ENCODE data around the gene SIRT3. TPM values are rescaled to one million over a fixed set of nuclear protein-coding genes. Genes with fewer than 3 reads are reported as not detected.
"Not testable (repeated sequence)": the region's sequence is repeated elsewhere in the genome, so short reads cannot be mapped to it uniquely, and the experiment has no call there.

SIRT3 gene
- total and polyA plus RNA-seq, 2 of the 13 experiments (the other 11 are each of a cell fraction or from before 2014, with no cell fraction given): 15.1 to 18.2 TPM

DNA sequence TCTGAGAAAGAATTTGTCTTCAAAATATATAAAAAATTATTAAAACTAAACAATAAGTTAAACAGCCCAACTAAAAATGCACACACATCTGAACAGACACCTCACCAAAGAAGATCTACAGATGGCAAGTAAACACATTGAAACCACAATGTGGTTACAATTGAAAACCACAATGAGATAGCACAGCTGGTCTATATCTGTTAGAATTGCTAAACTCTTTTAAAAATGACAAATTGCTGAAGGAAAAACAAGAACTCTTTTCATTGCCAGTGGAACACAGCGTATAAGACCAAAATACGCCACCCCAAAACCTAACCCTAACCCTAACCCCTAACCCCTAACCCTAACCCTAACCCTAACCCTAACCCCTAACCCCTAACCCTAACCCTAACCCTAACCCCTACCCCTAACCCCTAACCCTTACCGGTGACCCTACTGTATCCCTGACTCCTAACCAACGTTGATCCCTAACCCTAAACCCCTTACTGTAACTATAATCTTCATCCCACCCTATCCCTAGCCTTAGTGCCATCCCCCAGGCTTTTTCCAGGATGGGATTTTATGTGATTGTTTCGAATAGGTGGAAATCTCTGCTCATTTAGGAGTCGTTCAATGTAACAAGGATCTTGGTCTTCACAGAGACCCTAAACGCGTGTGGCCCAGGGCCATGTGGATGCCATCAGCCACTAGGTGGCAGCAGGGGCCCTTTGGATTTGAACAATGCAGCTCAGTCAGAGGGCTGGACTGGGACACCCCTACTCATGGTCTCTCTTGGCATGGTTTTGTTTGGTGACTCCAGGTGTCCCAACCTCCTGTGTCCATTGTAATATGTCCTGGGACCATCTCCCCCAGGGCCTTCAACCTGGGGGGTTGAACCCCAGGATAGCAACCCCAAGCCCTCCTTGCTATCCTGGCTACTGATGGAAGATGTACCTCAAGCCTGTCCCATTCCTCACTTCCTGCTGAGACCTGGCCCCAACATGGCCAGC, 44.4 kb downstream of the SIRT3 start:
- TF ChIP-seq STAG1 (CRISPR knock-in tag; IDR thresholded peaks at IDR 0.05): peak; percentile 4; the same call in 1 of the 2 replicates
- TF ChIP-seq RAD21 (CRISPR knock-in tag; IDR thresholded peaks at IDR 0.05): 0 out of 2 replicates have a peak, but pooled peaks have one; percentile 13
- H3K27ac ChIP-seq (ENCODE audit: extremely low read length, insufficient read depth, low read length); in situ Hi-C loops (cut with HindIII; ENCODE audit: extremely low pct_ligation_motif_present, low pct_unique_long_range_greater_than_20kb); H3K9ac ChIP-seq (ENCODE audit: insufficient read depth, low read depth, low read length); H3K27me3 ChIP-seq (ENCODE audit: control insufficient read depth in 1 of 2, insufficient read depth in 2 of 2, low read length in 2 of 2); H2AFZ ChIP-seq (ENCODE audit: low read length); POLR2A ChIA-PET; BruUV-seq (replicated peaks); H4K20me1 ChIP-seq (ENCODE audit: insufficient read depth, low read length); DNase-seq (ENCODE audit: low spot score); H3K79me2 ChIP-seq (ENCODE audit: insufficient read depth, low read length); H3K4me2 ChIP-seq (ENCODE audit: low read depth, low read length); intact Hi-C loops (cut with micrococcal nuclease; ENCODE audit: unreplicated experiment); H3K4me3 ChIP-seq (replicated peaks in 1 of 3; ENCODE audit: insufficient read depth in 1 of 3, low read depth in 2 of 3, low read length in 3 of 3); H3K36me3 ChIP-seq (replicated peaks in 1 of 2; ENCODE audit: control insufficient read depth in 1 of 2, insufficient read depth in 2 of 2, low read length in 2 of 2); H3K9me3 ChIP-seq (ENCODE audit: low read length); CTCF ChIA-PET (ENCODE audit: low intra/inter-chr PET ratio, low total read pairs); H3K4me1 ChIP-seq (ENCODE audit: insufficient read depth, low read length): not testable (repeated sequence)
- 96% methylated on average over 2 of the region's 8 CpGs for WGBS (ENCODE audit: low lambda C conversion rate)
- FAIRE-seq: peak; percentile 99
- ATAC-seq: peak; percentile 58

DNA sequence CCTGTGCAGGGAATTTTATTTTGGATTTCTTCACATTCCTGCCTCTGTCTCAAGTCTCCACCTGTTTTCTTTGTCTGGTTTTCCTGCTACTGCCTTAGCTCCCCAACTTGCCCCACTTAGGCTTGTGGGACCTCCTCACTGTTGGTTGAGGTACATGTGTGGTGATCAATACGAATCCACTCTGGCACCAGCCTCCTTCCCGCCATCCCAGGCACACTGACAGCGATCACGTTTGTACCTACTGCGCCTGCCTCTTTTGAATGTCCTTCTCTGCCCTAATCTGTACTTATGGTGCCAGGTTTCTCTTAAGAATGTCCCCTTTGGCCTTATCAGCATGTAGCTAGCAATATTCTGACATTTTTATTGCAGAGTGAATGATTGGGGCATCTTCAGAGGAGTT, 45.6 kb downstream of the SIRT3 start:
- POLR2A ChIA-PET, FAIRE-seq: not testable (repeated sequence)
- 70% methylated on average over 5 of the region's 5 CpGs for WGBS (ENCODE audit: low lambda C conversion rate)

DNA sequence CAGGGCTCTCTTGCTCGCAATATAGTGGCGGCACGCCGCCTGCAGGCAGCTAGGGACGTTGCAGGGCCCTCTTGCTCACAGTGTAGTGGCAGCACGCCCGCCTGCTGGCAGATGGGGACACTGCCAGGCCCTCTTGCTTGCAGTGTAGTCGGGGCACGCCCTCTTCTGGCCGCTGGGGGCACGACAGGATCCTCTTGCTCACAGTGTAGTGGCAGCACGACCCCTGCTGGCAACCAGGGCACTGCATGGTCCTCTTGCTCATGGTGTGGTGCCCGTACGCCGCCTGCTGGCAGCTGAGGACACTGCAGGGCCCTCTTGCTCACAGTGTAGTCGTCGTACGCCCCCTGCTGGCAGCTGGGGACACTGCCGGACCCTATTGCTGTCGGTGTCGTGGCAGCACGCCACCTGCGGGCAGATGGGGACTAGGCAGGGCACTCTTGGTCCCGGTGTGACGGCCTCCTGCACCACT, 46.3 kb downstream of the SIRT3 start:
- CTCF ChIA-PET (ENCODE audit: low intra/inter-chr PET ratio, low total read pairs); intact Hi-C loops (cut with micrococcal nuclease; ENCODE audit: unreplicated experiment); in situ Hi-C loops (cut with HindIII; ENCODE audit: extremely low pct_ligation_motif_present, low pct_unique_long_range_greater_than_20kb); H3K4me3 ChIP-seq (replicated peaks in 1 of 3; ENCODE audit: insufficient read depth in 1 of 3, low read depth in 2 of 3, low read length in 3 of 3); H4K20me1 ChIP-seq (ENCODE audit: insufficient read depth, low read length); H3K27me3 ChIP-seq (ENCODE audit: control insufficient read depth in 1 of 2, insufficient read depth in 2 of 2, low read length in 2 of 2); BruUV-seq (replicated peaks); H3K79me2 ChIP-seq (ENCODE audit: insufficient read depth, low read length); H3K27ac ChIP-seq (ENCODE audit: extremely low read length, insufficient read depth, low read length); DNase-seq (ENCODE audit: low spot score); H3K4me2 ChIP-seq (ENCODE audit: low read depth, low read length); H3K9ac ChIP-seq (ENCODE audit: insufficient read depth, low read depth, low read length); H2AFZ ChIP-seq (ENCODE audit: low read length); H3K36me3 ChIP-seq (replicated peaks in 1 of 2; ENCODE audit: control insufficient read depth in 1 of 2, insufficient read depth in 2 of 2, low read length in 2 of 2); POLR2A ChIA-PET; FAIRE-seq; H3K4me1 ChIP-seq (ENCODE audit: insufficient read depth, low read length); H3K9me3 ChIP-seq (ENCODE audit: low read length): not testable (repeated sequence)
- peak; percentile 79 for ATAC-seq
- no CpG with 5 or more reads among the region's 25 CpGs for WGBS (ENCODE audit: low lambda C conversion rate)

More for the DNA sequence above, 45.6 kb downstream of the SIRT3 start:
- BruUV-seq (replicated peaks); H3K36me3 ChIP-seq (replicated peaks in 1 of 2; ENCODE audit: control insufficient read depth in 1 of 2, insufficient read depth in 2 of 2, low read length in 2 of 2); H2AFZ ChIP-seq (ENCODE audit: low read length); DNase-seq (ENCODE audit: low spot score); H3K4me1 ChIP-seq (ENCODE audit: insufficient read depth, low read length); H3K27ac ChIP-seq (ENCODE audit: extremely low read length, insufficient read depth, low read length); H3K79me2 ChIP-seq (ENCODE audit: insufficient read depth, low read length); H3K9me3 ChIP-seq (ENCODE audit: low read length); H3K4me3 ChIP-seq (replicated peaks in 1 of 3; ENCODE audit: insufficient read depth in 1 of 3, low read depth in 2 of 3, low read length in 3 of 3); H3K27me3 ChIP-seq (ENCODE audit: control insufficient read depth in 1 of 2, insufficient read depth in 2 of 2, low read length in 2 of 2); in situ Hi-C loops (cut with HindIII; ENCODE audit: extremely low pct_ligation_motif_present, low pct_unique_long_range_greater_than_20kb); H3K9ac ChIP-seq (ENCODE audit: insufficient read depth, low read depth, low read length); CTCF ChIA-PET (ENCODE audit: low intra/inter-chr PET ratio, low total read pairs); intact Hi-C loops (cut with micrococcal nuclease; ENCODE audit: unreplicated experiment); ATAC-seq; H4K20me1 ChIP-seq (ENCODE audit: insufficient read depth, low read length); H3K4me2 ChIP-seq (ENCODE audit: low read depth, low read length): not testable (repeated sequence)

DNA sequence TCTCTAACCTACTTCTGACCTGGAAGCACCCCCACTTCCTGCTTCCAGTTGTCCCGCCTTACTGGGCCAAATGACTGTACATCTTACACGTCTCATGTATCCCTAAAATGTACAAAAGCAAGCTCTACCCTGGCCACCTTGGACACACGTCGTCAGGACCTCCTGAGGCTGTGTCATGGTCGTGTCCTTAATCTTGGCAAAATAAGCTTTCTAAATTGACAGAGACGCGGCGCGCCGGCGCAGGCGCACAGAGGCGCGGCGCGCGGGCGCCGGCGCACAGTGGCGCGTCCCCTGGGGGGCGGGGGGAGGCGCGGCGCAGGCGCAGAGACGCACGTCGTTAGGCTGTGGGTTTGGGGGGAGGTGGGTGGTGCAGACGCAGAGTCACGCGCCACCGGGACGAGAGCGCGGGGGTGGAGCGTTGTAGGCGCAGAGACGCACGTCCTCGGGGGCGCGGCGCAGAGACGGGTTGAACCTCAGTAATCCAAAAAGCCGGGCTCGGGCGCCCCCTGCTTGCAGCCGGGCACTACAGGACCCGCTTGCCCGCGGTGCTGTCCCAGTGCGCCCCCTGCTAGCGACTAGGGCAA, 46.9 kb downstream of the SIRT3 start:
- not testable (repeated sequence) for FAIRE-seq

More for the DNA sequence above, 46.9 kb downstream of the SIRT3 start:
- DNase-seq (ENCODE audit: low spot score); in situ Hi-C loops (cut with HindIII; ENCODE audit: extremely low pct_ligation_motif_present, low pct_unique_long_range_greater_than_20kb); H3K4me3 ChIP-seq (replicated peaks in 1 of 3; ENCODE audit: insufficient read depth in 1 of 3, low read depth in 2 of 3, low read length in 3 of 3); CTCF ChIA-PET (ENCODE audit: low intra/inter-chr PET ratio, low total read pairs); intact Hi-C loops (cut with micrococcal nuclease; ENCODE audit: unreplicated experiment); POLR2A ChIA-PET; H4K20me1 ChIP-seq (ENCODE audit: insufficient read depth, low read length); H3K4me2 ChIP-seq (ENCODE audit: low read depth, low read length); H3K79me2 ChIP-seq (ENCODE audit: insufficient read depth, low read length); H2AFZ ChIP-seq (ENCODE audit: low read length); H3K9me3 ChIP-seq (ENCODE audit: low read length); BruUV-seq (replicated peaks); H3K4me1 ChIP-seq (ENCODE audit: insufficient read depth, low read length); H3K9ac ChIP-seq (ENCODE audit: insufficient read depth, low read depth, low read length); H3K36me3 ChIP-seq (replicated peaks in 1 of 2; ENCODE audit: control insufficient read depth in 1 of 2, insufficient read depth in 2 of 2, low read length in 2 of 2); H3K27me3 ChIP-seq (ENCODE audit: control insufficient read depth in 1 of 2, insufficient read depth in 2 of 2, low read length in 2 of 2); H3K27ac ChIP-seq (ENCODE audit: extremely low read length, insufficient read depth, low read length): not testable (repeated sequence)
- peak; percentile 16; the same call in 2 of the 3 replicates for ATAC-seq
- 88% methylated on average over 48 of the region's 55 CpGs for WGBS (ENCODE audit: low lambda C conversion rate)
